ENCODE results near the gene LHX3. TPM values are rescaled to one million over a fixed set of nuclear protein-coding genes. Genes with fewer than 3 reads are reported as not detected.

LHX3 gene
- not detected for polyA plus RNA-seq

GRCh38 chr9:136204838-136205706 lies at the start of gene LHX3:
Gene LHX3 (minus strand): TSS chr9:136205128. CDS start chr9:136205012, 116 bp downstream.
- Mint-ChIP-seq H3K36me3 (peaks cover 13 to 19% (median 17%) of the 10 kb centered on the region in 3 donors), H3K4me1 (peaks cover 5 to 16% of the 10 kb centered on the region in 2 donors), H3K27me3 (ENCODE audit: low read depth in 3 of 3) (peaks cover 10 to 17% (median 12%) of the 10 kb centered on the region in 3 donors), H3K27ac (no peak within 1 kb of the TSS), H3K9me3 (no peaks in the 10 kb centered on the region), H3K4me3 (no peak within 1 kb of the TSS)
- DNase-seq = peak in 2 of 3 donors; percentile 22 to 32

GRCh38 chr9:136253246-136254130 lies 48.6 kb upstream of the LHX3 start:
- DNase-seq = no peak
- Mint-ChIP-seq H3K4me1 (no peaks in the 10 kb centered on the region), H3K27ac (no peak overlapping the region), H3K36me3 (no peaks in the 10 kb centered on the region), H3K27me3 (ENCODE audit: low read depth in 3 of 3) (peaks cover 0 to 5% (median 0%) of the 10 kb centered on the region in 3 donors), H3K9me3 (no peaks in the 10 kb centered on the region), H3K4me3 (no peak overlapping the region)

GRCh38 chr9:136252846-136253245 lies 47.9 kb upstream of the LHX3 start:
- H3K27me3 Mint-ChIP-seq (ENCODE audit: low read depth in 3 of 3) = peaks cover 0 to 5% (median 0%) of the 10 kb centered on the region in 3 donors
- no peak overlapping the region for H3K4me3 Mint-ChIP-seq
- H3K36me3 Mint-ChIP-seq = no peaks in the 10 kb centered on the region
- no peaks in the 10 kb centered on the region for H3K9me3 Mint-ChIP-seq
- no peaks in the 10 kb centered on the region for H3K4me1 Mint-ChIP-seq
- no peak overlapping the region for H3K27ac Mint-ChIP-seq
- no peak for DNase-seq

DNA sequence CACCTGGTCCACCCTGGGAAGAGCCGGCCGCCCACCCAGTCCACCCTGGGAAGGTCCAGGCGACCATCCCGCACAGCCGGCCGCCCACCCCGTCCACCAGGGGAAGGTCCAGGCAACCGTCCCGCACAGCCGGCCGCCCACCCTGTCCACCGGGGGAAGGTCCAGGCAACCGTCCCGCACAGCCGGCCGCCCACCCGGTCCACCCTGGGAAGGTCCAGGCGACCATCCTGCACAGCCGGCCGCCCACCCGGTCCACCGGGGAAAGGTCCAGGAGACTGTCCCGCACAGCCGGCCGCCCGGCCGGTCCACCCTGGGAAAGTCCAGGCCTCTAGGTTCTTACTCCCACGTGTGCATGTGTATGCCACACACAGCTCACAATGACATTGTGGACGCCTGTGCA lies 47.4 kb upstream of the LHX3 start:
- Mint-ChIP-seq H3K36me3 (no peaks in the 10 kb centered on the region), H3K27ac (no peak overlapping the region), H3K4me3 (no peak overlapping the region), H3K9me3 (no peaks in the 10 kb centered on the region), H3K27me3 (ENCODE audit: low read depth in 3 of 3) (peaks cover 0 to 5% (median 0%) of the 10 kb centered on the region in 3 donors), H3K4me1 (no peaks in the 10 kb centered on the region)
- no peak for DNase-seq

- no peak for DNase-seq
- Mint-ChIP-seq H3K27ac (no peak overlapping the region), H3K4me1 (no peaks in the 10 kb centered on the region), H3K27me3 (ENCODE audit: low read depth in 3 of 3) (peaks cover 0 to 5% (median 0%) of the 10 kb centered on the region in 3 donors), H3K9me3 (no peaks in the 10 kb centered on the region), H3K4me3 (no peak overlapping the region), H3K36me3 (no peaks in the 10 kb centered on the region)
Measured at GRCh38 chr9:136251264-136252115, 46.6 kb upstream of the LHX3 start.

- DNase-seq = no peak
- Mint-ChIP-seq H3K4me1 (peaks cover 0 to 3% of the 10 kb centered on the region in 2 donors), H3K4me3 (no peak overlapping the region), H3K9me3 (no peaks in the 10 kb centered on the region), H3K27me3 (ENCODE audit: low read depth in 3 of 3) (peaks cover 0 to 5% (median 0%) of the 10 kb centered on the region in 3 donors), H3K36me3 (no peaks in the 10 kb centered on the region), H3K27ac (no peak overlapping the region)
Measured at GRCh38 chr9:136250676-136251075, 45.7 kb upstream of the LHX3 start.

DNA sequence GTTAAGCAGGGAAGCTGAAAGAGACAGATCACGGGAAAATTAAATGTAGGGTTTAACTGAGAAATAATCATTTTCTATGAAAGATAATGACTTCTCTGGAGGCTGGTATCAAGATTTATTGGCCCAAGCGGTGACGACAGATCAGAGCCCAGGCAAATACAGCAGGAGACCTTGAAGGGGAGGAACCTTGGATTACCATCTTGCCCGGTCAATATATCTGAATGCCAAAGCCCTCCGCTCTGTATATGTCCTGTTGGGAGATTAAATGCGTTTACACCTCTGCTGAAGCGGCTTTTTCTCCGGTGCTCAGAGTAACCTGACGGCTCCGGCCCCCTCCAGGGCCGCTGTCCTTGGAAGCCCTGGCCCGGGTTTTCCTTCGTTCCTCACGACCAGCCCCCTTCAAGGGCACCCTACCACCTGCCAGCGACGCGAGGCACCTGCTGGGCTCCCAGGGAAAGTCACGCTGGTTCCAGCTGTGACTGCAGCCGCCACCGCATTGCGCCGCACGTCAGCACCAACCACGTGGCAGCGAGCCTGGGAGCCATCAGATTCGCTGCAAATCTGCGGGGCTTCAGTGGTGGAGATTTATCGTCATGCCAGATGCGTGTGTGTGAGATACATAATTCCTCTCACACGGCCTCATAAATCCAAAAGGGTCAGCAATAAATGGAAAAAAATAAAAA lies 45.1 kb upstream of the LHX3 start:
- Mint-ChIP-seq H3K27ac (no peak overlapping the region), H3K27me3 (ENCODE audit: low read depth in 3 of 3) (peaks cover 0 to 3% (median under 1%) of the 10 kb centered on the region in 3 donors), H3K9me3 (no peaks in the 10 kb centered on the region), H3K4me3 (no peak overlapping the region), H3K4me1 (peaks cover 2 to 4% of the 10 kb centered on the region in 2 donors), H3K36me3 (no peaks in the 10 kb centered on the region)
- DNase-seq = no peak

- no peaks in the 10 kb centered on the region for H3K36me3 Mint-ChIP-seq
- DNase-seq = no peak
- peaks cover 2 to 6% (median 3%) of the 10 kb centered on the region in 3 donors for H3K27me3 Mint-ChIP-seq (ENCODE audit: low read depth in 3 of 3)
- peaks cover 10 to 13% of the 10 kb centered on the region in 2 donors for H3K4me1 Mint-ChIP-seq
- no peak overlapping the region for H3K27ac Mint-ChIP-seq
- no peaks in the 10 kb centered on the region for H3K9me3 Mint-ChIP-seq
- H3K4me3 Mint-ChIP-seq = no peak overlapping the region
Measured at GRCh38 chr9:136248951-136249876, 44.3 kb upstream of the LHX3 start.

DNA sequence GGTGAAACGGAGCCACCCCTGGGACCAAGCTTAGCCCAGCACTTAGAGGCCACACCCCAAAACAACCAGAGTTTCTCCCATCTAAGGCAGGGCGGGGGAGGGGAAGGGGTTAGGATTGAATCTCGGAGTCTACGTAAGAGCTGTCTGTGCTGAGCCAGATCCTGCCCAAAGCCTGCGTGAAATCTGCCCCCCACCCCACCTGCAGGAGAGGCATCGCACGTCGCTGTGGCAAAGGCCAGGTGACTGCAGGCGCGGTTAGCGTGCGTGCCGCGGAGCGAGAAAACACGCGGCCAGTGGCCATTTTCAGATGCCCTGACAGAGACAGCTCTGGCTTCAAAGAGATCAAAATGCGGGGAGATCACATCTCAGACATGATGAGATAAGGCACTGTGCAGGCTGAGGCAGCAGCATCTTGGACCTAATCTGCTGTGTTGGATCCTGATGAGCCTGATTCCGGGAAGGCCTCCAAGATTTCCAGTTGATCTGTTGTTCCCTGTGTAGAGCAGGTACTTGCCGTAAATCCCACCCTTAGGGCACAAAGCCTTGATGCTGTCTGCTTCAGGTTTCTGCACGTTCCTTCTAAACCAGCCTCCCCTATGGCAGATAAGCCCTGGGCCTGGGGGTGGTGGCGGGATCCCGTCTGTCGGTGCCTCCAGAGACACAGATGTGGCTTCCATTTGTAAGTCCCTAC lies 43.2 kb upstream of the LHX3 start:
- no peak for DNase-seq
- peaks cover 21 to 24% of the 10 kb centered on the region in 2 donors for H3K4me1 Mint-ChIP-seq
- no peaks in the 10 kb centered on the region for H3K36me3 Mint-ChIP-seq
- no peak overlapping the region for H3K27ac Mint-ChIP-seq
- H3K27me3 Mint-ChIP-seq (ENCODE audit: low read depth in 3 of 3) = peaks cover 2 to 6% (median 3%) of the 10 kb centered on the region in 3 donors
- no peaks in the 10 kb centered on the region for H3K9me3 Mint-ChIP-seq
- H3K4me3 Mint-ChIP-seq = no peak overlapping the region

- Mint-ChIP-seq H3K9me3 (no peaks in the 10 kb centered on the region), H3K27ac (peak overlapping the region in 1 of 6 donors; percentile 26), H3K4me3 (peak overlapping the region in 1 of 5 donors; percentile 36), H3K4me1 (peaks cover 27 to 29% of the 10 kb centered on the region in 2 donors), H3K27me3 (ENCODE audit: low read depth in 3 of 3) (peaks cover 2 to 6% (median 3%) of the 10 kb centered on the region in 3 donors), H3K36me3 (no peaks in the 10 kb centered on the region)
- no peak for DNase-seq
Measured at GRCh38 chr9:136247551-136247916, 42.6 kb upstream of the LHX3 start.

DNA sequence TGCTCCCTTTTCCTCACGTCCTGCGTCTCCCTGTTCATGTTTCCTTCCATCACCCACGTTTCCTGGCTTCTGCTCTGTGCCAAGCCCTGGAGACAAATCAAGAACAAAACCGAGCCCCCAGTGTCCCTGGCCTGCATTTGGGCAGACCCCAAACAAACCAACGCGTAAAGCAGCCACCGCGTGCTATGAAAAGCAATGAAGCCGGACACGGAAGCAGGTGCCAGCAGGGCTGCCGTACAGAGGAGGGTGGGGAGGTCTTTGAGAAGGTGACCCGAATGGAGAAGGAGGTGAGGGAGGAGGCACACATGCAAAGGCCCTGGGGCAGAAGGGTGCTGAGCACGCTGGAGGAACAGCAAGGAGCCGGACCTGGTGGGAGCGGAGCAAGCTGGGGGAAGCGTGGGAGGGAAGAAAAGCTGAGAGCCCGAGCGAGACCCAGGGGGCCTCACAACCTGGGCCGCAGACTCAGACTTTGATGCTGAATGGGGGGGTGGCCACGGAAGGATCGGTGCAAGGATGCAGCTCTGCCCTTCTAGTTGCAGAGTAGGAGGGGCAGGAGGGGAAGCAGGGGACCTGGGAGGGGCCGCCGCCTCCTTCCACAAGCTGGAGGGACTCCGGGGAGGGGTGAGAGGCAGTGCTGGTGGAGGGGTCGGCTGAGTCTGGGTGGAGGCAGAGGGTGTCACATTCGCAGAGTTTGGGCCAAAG lies 42.1 kb upstream of the LHX3 start:
- DNase-seq = no peak
- Mint-ChIP-seq H3K27ac (peak overlapping the region in 4 of 6 donors; percentile 30 to 82 (median 37)), H3K36me3 (no peaks in the 10 kb centered on the region), H3K9me3 (no peaks in the 10 kb centered on the region), H3K27me3 (ENCODE audit: low read depth in 3 of 3) (peaks cover 2 to 6% (median 3%) of the 10 kb centered on the region in 3 donors), H3K4me3 (peak overlapping the region in 3 of 5 donors; percentile 13 to 52 (median 21)), H3K4me1 (peaks cover 31% of the 10 kb centered on the region in 2 donors)

All from immature natural killer cell (primary cell).